ENCODE results near the gene COL6A5.

Gene COL6A5

GRCh38 chr3:130516645-130517512 lies 171.4 kb downstream of the COL6A5 start, which contains the start of gene COL6A6:
Gene COL6A6 (plus strand): TSS chr3:130517177. CDS start chr3:130560365, 43,188 bp downstream.
- no peak for DNase-seq (ENCODE audit: low spot score)

GRCh38 chr3:130517602-130518001 lies 172.1 kb downstream of the COL6A5 start:
- no peak for DNase-seq (ENCODE audit: low spot score)

GRCh38 chr3:130519754-130520153 lies 174.3 kb downstream of the COL6A5 start:
- no peak for DNase-seq (ENCODE audit: low spot score)

- no peak for DNase-seq (ENCODE audit: low spot score)
Measured at GRCh38 chr3:130522399-130522798, 176.9 kb downstream of the COL6A5 start.

GRCh38 chr3:130527426-130527825 lies 182.0 kb downstream of the COL6A5 start:
- no peak for DNase-seq (ENCODE audit: low spot score)

- no peak for DNase-seq (ENCODE audit: low spot score)
Measured at GRCh38 chr3:130528120-130528519, 182.6 kb downstream of the COL6A5 start.

GRCh38 chr3:130529486-130530215 lies 184.2 kb downstream of the COL6A5 start:
- DNase-seq (ENCODE audit: low spot score), result no peak

GRCh38 chr3:130533247-130533646 lies 187.8 kb downstream of the COL6A5 start:
- no peak for DNase-seq (ENCODE audit: low spot score)

Measured in COLO829 (cell line).